ENCODE data around the gene GALNT18.
"Not testable (repeated sequence)": the region's sequence is repeated elsewhere in the genome, so short reads cannot be mapped to it uniquely, and the experiment has no call there.

GALNT18 gene

GRCh38 chr11:11467312-11467711, 154.5 kb downstream of the GALNT18 start:
- no peak for DNase-seq (ENCODE audit: low read depth in 3 of 3, low spot score in 1 of 3)

GRCh38 chr11:11464555-11464954, 157.2 kb downstream of the GALNT18 start:
- DNase-seq (ENCODE audit: low read depth in 3 of 3, low spot score in 1 of 3) = no peak

- DNase-seq (ENCODE audit: low read depth in 3 of 3, low spot score in 1 of 3) = no peak
Observed at GRCh38 chr11:11463405-11463804, 158.4 kb downstream of the GALNT18 start.

- DNase-seq (ENCODE audit: low read depth in 3 of 3, low spot score in 1 of 3) = no peak
Observed at GRCh38 chr11:11461473-11461872, 160.3 kb downstream of the GALNT18 start.

GRCh38 chr11:11459578-11459977, 162.2 kb downstream of the GALNT18 start:
- no peak for DNase-seq (ENCODE audit: low read depth in 3 of 3, low spot score in 1 of 3)

- DNase-seq (ENCODE audit: low read depth in 3 of 3, low spot score in 1 of 3) = no peak
Observed at GRCh38 chr11:11458485-11458884, 163.3 kb downstream of the GALNT18 start.

GRCh38 chr11:11458001-11458400, 163.8 kb downstream of the GALNT18 start:
- no peak for DNase-seq (ENCODE audit: low read depth in 3 of 3, low spot score in 1 of 3)

GRCh38 chr11:11456866-11457265, 164.9 kb downstream of the GALNT18 start:
- DNase-seq (ENCODE audit: low read depth in 3 of 3, low spot score in 1 of 3) = no peak

GRCh38 chr11:11454671-11455223, 167.1 kb downstream of the GALNT18 start:
- no peak for DNase-seq (ENCODE audit: low read depth in 3 of 3, low spot score in 1 of 3)

GRCh38 chr11:11451501-11452005, 170.3 kb downstream of the GALNT18 start:
- DNase-seq (ENCODE audit: low read depth in 3 of 3, low spot score in 1 of 3) = no peak

GRCh38 chr11:11450744-11451362, 171.0 kb downstream of the GALNT18 start:
- DNase-seq (ENCODE audit: low read depth in 3 of 3, low spot score in 1 of 3) = no peak

- DNase-seq (ENCODE audit: low read depth in 3 of 3, low spot score in 1 of 3) = no peak
Observed at GRCh38 chr11:11449327-11449726, 172.5 kb downstream of the GALNT18 start.

- no peak for DNase-seq (ENCODE audit: low read depth in 3 of 3, low spot score in 1 of 3)
Observed at GRCh38 chr11:11448626-11449025, 173.2 kb downstream of the GALNT18 start.

- DNase-seq (ENCODE audit: low read depth in 3 of 3, low spot score in 1 of 3) = not testable (repeated sequence)
Observed at GRCh38 chr11:11447601-11448000, 174.2 kb downstream of the GALNT18 start.

GRCh38 chr11:11446967-11447366, 174.8 kb downstream of the GALNT18 start:
- no peak for DNase-seq (ENCODE audit: low read depth in 3 of 3, low spot score in 1 of 3)

GRCh38 chr11:11446564-11446963, 175.2 kb downstream of the GALNT18 start:
- DNase-seq (ENCODE audit: low read depth in 3 of 3, low spot score in 1 of 3) = no peak

GRCh38 chr11:11445441-11446185, 176.2 kb downstream of the GALNT18 start:
- no peak for DNase-seq (ENCODE audit: low read depth in 3 of 3, low spot score in 1 of 3)

GRCh38 chr11:11444804-11445131, 177.0 kb downstream of the GALNT18 start:
- DNase-seq (ENCODE audit: low read depth in 3 of 3, low spot score in 1 of 3) = no peak

- DNase-seq (ENCODE audit: low read depth in 3 of 3, low spot score in 1 of 3) = no peak
Observed at GRCh38 chr11:11444027-11444803, 177.6 kb downstream of the GALNT18 start.

- no peak for DNase-seq (ENCODE audit: low read depth in 3 of 3, low spot score in 1 of 3)
Observed at GRCh38 chr11:11442791-11443190, 179.0 kb downstream of the GALNT18 start.

GRCh38 chr11:11441516-11441915, 180.3 kb downstream of the GALNT18 start:
- DNase-seq (ENCODE audit: low read depth in 3 of 3, low spot score in 1 of 3) = no peak

GRCh38 chr11:11441091-11441490, 180.7 kb downstream of the GALNT18 start:
- DNase-seq (ENCODE audit: low read depth in 3 of 3, low spot score in 1 of 3) = no peak

Data from stimulated activated CD4-positive, alpha-beta T cell treated with anti-CD3 and anti-CD28 coated beads, TNF-alpha, amount 100 ng/mL, for 1 hour (primary cell).